ENCODE data around the gene NUPR2. TPM values are rescaled to one million over a fixed set of nuclear protein-coding genes. Genes with fewer than 3 reads are reported as not detected.
"Not testable (repeated sequence)": the region's sequence is repeated elsewhere in the genome, so short reads cannot be mapped to it uniquely, and the experiment has no call there.

Gene NUPR2
- total RNA-seq, 1 donor from 2014 or later: not detected

- H3K27me3 ChIP-seq: no peaks in the 10 kb centered on the region
- Mint-ChIP-seq H3K9me3 (no peaks in the 10 kb centered on the region), H3K36me3 (peaks cover 12% of the 10 kb centered on the region), H3K27me3 (ENCODE audit: insufficient read depth, low read depth) (peaks cover 2% of the 10 kb centered on the region), H3K27ac (no peak overlapping the region), H3K4me3 (no peak overlapping the region), H3K4me1 (no peaks in the 10 kb centered on the region)
- H3K4me2 ChIP-seq: no peak overlapping the region
- no peak overlapping the region for H2AFZ ChIP-seq (replicated peaks)
- no peaks in the 10 kb centered on the region for H3K4me1 ChIP-seq
- no peak for TF ChIP-seq EZH2 (IDR thresholded peaks at IDR 0.05)
- no peak for TF ChIP-seq CTCF (IDR thresholded peaks at IDR 0.05)
- no peak for TF ChIP-seq EZH2phosphoT487 (IDR thresholded peaks at IDR 0.05)
- no peak overlapping the region for H3K9ac ChIP-seq
- no peaks in the 10 kb centered on the region for H3K9me3 ChIP-seq (ENCODE audit: low read depth)
- no peak for DNase-seq (ENCODE audit: low spot score)
- H3K36me3 ChIP-seq: no peaks in the 10 kb centered on the region
- no peak overlapping the region for H3K27ac ChIP-seq
- no peaks in the 10 kb centered on the region for H3F3A ChIP-seq (ENCODE audit: low read depth)
- no peaks in the 10 kb centered on the region for H3K79me2 ChIP-seq (ENCODE audit: low read depth)
- no peaks in the 10 kb centered on the region for H4K20me1 ChIP-seq (ENCODE audit: low read depth)
- H3K4me3 ChIP-seq: no peak overlapping the region
These were observed 18.5 kb downstream of the NUPR2 start for GRCh38 chr7:56097700-56098099.

- Mint-ChIP-seq H3K4me1 (no peaks in the 10 kb centered on the region), H3K27ac (peak within 1 kb of the TSS; percentile 53), H3K9me3 (no peaks in the 10 kb centered on the region), H3K4me3 (no peak within 1 kb of the TSS), H3K27me3 (ENCODE audit: insufficient read depth, low read depth) (peaks cover 5% of the 10 kb centered on the region), H3K36me3 (peaks cover 4% of the 10 kb centered on the region)
- Histone ChIP-seq H3K9me3 (ENCODE audit: low read depth) (no peaks in the 10 kb centered on the region), H3K4me2 (no peak within 1 kb of the TSS), H3F3A (ENCODE audit: low read depth) (no peaks in the 10 kb centered on the region), H3K4me3 (no peak within 1 kb of the TSS), H3K27me3 (no peaks in the 10 kb centered on the region), H3K4me1 (no peaks in the 10 kb centered on the region), H3K79me2 (ENCODE audit: low read depth) (no peaks in the 10 kb centered on the region), H3K27ac (no peak within 1 kb of the TSS), H3K9ac (no peak within 1 kb of the TSS), H4K20me1 (ENCODE audit: low read depth) (no peaks in the 10 kb centered on the region), H3K36me3 (no peaks in the 10 kb centered on the region), H2AFZ (replicated peaks) (no peak within 1 kb of the TSS)
- TF ChIP-seq CTCF (IDR thresholded peaks at IDR 0.05) (peak; percentile 28), EZH2phosphoT487 (IDR thresholded peaks at IDR 0.05) (no peak), EZH2 (IDR thresholded peaks at IDR 0.05) (no peak)
- DNase-seq (ENCODE audit: low spot score): no peak
These were observed 23.3 kb downstream of the NUPR2 start, which contains the start of gene PHKG1 for GRCh38 chr7:56092789-56093531. PHKG1 (minus strand) TSS chr7:56092952; CDS start chr7:56088941, 4,011 bp downstream.

GRCh38 chr7:56092388-56092787, 23.8 kb downstream of the NUPR2 start:
- not testable (repeated sequence) for H3K27ac ChIP-seq, H3K4me2 ChIP-seq

GRCh38 chr7:56091591-56091990, 24.6 kb downstream of the NUPR2 start:
- no peaks in the 10 kb centered on the region for H3K9me3 Mint-ChIP-seq
- peaks cover 4% of the 10 kb centered on the region for H3K36me3 Mint-ChIP-seq
- Histone ChIP-seq H3K4me3 (no peak overlapping the region), H3K9me3 (ENCODE audit: low read depth) (no peaks in the 10 kb centered on the region), H3F3A (ENCODE audit: low read depth) (no peaks in the 10 kb centered on the region), H3K4me1 (no peaks in the 10 kb centered on the region), H3K9ac (no peak overlapping the region), H2AFZ (replicated peaks) (no peak overlapping the region), H3K79me2 (ENCODE audit: low read depth) (no peaks in the 10 kb centered on the region), H3K27ac (no peak overlapping the region), H3K4me2 (no peak overlapping the region), H3K36me3 (no peaks in the 10 kb centered on the region), H3K27me3 (no peaks in the 10 kb centered on the region), H4K20me1 (ENCODE audit: low read depth) (no peaks in the 10 kb centered on the region)
- no peaks in the 10 kb centered on the region for H3K4me1 Mint-ChIP-seq
- TF ChIP-seq EZH2phosphoT487 (IDR thresholded peaks at IDR 0.05) (no peak), CTCF (IDR thresholded peaks at IDR 0.05) (no peak), EZH2 (IDR thresholded peaks at IDR 0.05) (no peak)
- no peak overlapping the region for H3K27ac Mint-ChIP-seq
- no peak overlapping the region for H3K4me3 Mint-ChIP-seq
- H3K27me3 Mint-ChIP-seq (ENCODE audit: insufficient read depth, low read depth): peaks cover 3% of the 10 kb centered on the region
- DNase-seq (ENCODE audit: low spot score): no peak

More at GRCh38 chr7:56092388-56092787, 23.8 kb downstream of the NUPR2 start:
- H3K9ac ChIP-seq; H2AFZ ChIP-seq (replicated peaks); H3K27ac Mint-ChIP-seq; H3K4me3 Mint-ChIP-seq; H3K27me3 Mint-ChIP-seq (ENCODE audit: insufficient read depth, low read depth); DNase-seq (ENCODE audit: low spot score); H3K27me3 ChIP-seq; H3K4me1 ChIP-seq; H3K9me3 ChIP-seq (ENCODE audit: low read depth); H3F3A ChIP-seq (ENCODE audit: low read depth); H3K36me3 Mint-ChIP-seq; H3K4me1 Mint-ChIP-seq; H3K79me2 ChIP-seq (ENCODE audit: low read depth); H3K4me3 ChIP-seq; H4K20me1 ChIP-seq (ENCODE audit: low read depth); H3K36me3 ChIP-seq; H3K9me3 Mint-ChIP-seq: not testable (repeated sequence)

Measured in neural progenitor cell (in vitro differentiated cells).